Activated CD8-positive, alpha-beta memory T cell treated with anti-CD3 and anti-CD28 coated beads, Interleukin-2, amount 10 ng/mL, durations not matched to agents 7 days and 5 days (primary cell): Measurements from ENCODE around the gene ETV2. TPM values are rescaled to one million over a fixed set of nuclear protein-coding genes. Genes with fewer than 3 reads are reported as not detected.
"Not testable (repeated sequence)": the region's sequence is repeated elsewhere in the genome, so short reads cannot be mapped to it uniquely, and the experiment has no call there.

Experiments used
- ATAC-seq: fragments of 150-1000 bp; cut with Tn5 transposase; one replicate; pipeline ENCODE4 v1.10.0; 2021; ENCODE audit warnings: moderate library complexity
- CTCF ChIA-PET: fragments of 350-600 bp; sonication (Branson Sonifier 250); formaldehyde crosslinking; loops from one replicate; lab custom pipeline; 2021; ENCODE audit warnings: antibody characterized with exemption; lab: Charles Lee
- DNase-seq: peaks from one replicate; pipeline ENCODE4 v3.0.0-alpha.2; 2020
- H3K27ac Mint-ChIP-seq: one replicate; pipeline ENCODE4 v1.8.0; 2021; ENCODE audit warnings: mild to moderate bottlenecking, mixed read lengths
- H3K27me3 Mint-ChIP-seq: one replicate; pipeline ENCODE4 v1.8.0; 2021; ENCODE audit warnings: mixed read lengths
- H3K36me3 Mint-ChIP-seq: one replicate; pipeline ENCODE4 v1.8.0; 2021; ENCODE audit warnings: mild to moderate bottlenecking, mixed read lengths
- H3K4me1 Mint-ChIP-seq: one replicate; pipeline ENCODE4 v1.8.0; 2021; ENCODE audit warnings: mixed read lengths
- H3K4me3 Mint-ChIP-seq: one replicate; pipeline ENCODE4 v1.8.0; 2021; ENCODE audit warnings: mild to moderate bottlenecking, moderate library complexity, mixed read lengths
- H3K9me3 Mint-ChIP-seq: one replicate; pipeline ENCODE4 v1.8.0; 2022; ENCODE audit warnings: low read depth, mixed read lengths
- total RNA-seq, 2 experiments: library from RNA; stranded (reverse); gene quantifications; one replicate each; pipeline ENCODE4 v1.2.3, GENCODE V29; 2021

Gene ETV2
- total RNA-seq, 2 experiments from 2014 or later, result 1.2 to 1.9 TPM

DNA sequence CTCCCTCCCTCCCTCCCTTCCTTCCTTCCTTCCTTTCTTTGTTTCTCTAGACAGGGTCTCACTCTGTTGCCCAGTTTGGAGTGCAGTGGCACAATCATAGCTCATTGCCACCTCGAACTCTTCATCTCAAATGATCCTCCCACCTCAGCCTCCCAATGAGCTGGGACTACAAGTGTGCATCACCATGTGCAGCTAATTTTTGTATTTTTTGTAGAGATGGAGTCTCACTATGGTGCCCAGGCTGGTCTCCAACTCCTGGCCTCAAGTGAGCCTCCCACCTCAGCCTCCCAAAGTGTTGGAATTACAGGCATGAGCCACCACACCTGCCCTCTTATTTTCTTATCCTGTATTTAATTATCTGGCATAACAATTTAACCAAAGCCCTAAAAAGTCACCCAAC, 29.1 kb downstream of the ETV2 start:
- no peak overlapping the region for H3K27ac Mint-ChIP-seq
- peaks cover 8% of the 10 kb centered on the region for H3K4me1 Mint-ChIP-seq
- H3K27me3 Mint-ChIP-seq, result peaks cover 42% of the 10 kb centered on the region
- H3K9me3 Mint-ChIP-seq, result no peaks in the 10 kb centered on the region
- no peak overlapping the region for H3K4me3 Mint-ChIP-seq
- DNase-seq (no peak), ATAC-seq (no peak)
- CTCF ChIA-PET, result no interaction called here
- H3K36me3 Mint-ChIP-seq, result no peaks in the 10 kb centered on the region

DNA sequence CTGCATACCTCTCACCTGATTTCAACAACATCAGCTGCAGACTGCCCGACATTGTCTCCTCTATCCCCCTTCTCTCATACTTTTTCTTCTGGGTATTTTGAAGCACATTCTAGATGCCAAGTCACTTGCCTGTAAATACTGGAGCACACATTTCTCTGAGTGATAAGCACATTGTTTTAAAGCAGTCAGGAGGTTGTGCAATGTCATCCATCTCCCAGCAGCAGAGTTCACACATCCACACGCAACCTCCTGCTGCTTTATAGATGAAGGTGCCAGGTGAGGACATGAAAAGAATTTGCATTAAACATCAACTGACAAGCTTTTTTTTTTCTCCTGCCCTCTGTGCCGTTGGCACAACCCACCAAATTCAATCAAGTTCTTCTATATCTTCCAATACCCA, 30.3 kb downstream of the ETV2 start:
- H3K4me1 Mint-ChIP-seq, result peaks cover 8% of the 10 kb centered on the region
- H3K27ac Mint-ChIP-seq, result no peak overlapping the region
- no peak for ATAC-seq
- H3K4me3 Mint-ChIP-seq, result no peak overlapping the region
- no peak for DNase-seq
- CTCF ChIA-PET, result interaction anchor here (1.0 kb wide), 1 partner anchor 21 kb away, joined by 3 read pairs; no protein-coding TSS in a partner anchor
- no peaks in the 10 kb centered on the region for H3K9me3 Mint-ChIP-seq
- no peaks in the 10 kb centered on the region for H3K36me3 Mint-ChIP-seq
- H3K27me3 Mint-ChIP-seq, result peaks cover 48% of the 10 kb centered on the region

DNA sequence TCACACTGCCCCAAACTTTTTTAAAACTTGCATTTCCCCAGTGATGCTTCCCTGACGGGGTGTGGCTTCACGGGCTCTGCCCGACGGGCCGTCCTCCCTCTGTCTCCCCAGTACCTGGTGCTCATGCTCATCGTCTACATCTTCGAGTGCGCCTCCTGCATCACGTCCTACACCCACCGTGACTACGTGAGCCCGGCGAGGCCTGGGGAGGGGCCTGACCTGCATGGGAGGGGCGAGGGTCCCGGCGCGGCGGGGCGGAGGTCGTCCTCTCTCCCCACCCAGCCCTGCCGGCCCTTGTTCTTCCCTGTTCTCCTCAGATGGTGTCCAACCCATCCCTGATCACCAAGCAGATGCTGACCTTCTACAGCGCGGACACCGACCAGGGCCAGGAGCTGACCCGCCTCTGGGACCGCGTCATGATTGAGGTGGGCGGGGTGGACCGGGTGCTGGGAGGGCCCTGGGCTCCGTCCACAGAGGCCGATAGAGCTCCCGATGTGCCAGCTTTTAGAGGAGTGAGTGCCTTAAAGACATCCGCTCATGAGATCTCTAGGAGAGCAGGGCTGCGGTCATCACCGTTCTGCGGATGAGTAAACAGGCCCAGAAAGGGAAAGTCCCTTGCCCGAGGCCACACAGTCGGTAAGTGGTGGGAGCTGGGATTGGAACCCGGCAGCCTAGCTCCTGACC, 31.7 kb downstream of the ETV2 start:
- peak; percentile 81 for ATAC-seq
- Mint-ChIP-seq H3K4me3 (peak overlapping the region; percentile 70), H3K9me3 (no peaks in the 10 kb centered on the region), H3K27me3 (peaks cover 52% of the 10 kb centered on the region), H3K36me3 (no peaks in the 10 kb centered on the region), H3K27ac (peak overlapping the region; percentile 34), H3K4me1 (peaks cover 8% of the 10 kb centered on the region)
- CTCF ChIA-PET, result interaction anchor here (0.8 to 2.0 kb wide), 6 partner anchors 12 to 195 kb away, joined by 3 to 7 read pairs (median 4); partner anchors contain the start of genes APLP1 and PSENEN
- peak; percentile 86 for DNase-seq

DNA sequence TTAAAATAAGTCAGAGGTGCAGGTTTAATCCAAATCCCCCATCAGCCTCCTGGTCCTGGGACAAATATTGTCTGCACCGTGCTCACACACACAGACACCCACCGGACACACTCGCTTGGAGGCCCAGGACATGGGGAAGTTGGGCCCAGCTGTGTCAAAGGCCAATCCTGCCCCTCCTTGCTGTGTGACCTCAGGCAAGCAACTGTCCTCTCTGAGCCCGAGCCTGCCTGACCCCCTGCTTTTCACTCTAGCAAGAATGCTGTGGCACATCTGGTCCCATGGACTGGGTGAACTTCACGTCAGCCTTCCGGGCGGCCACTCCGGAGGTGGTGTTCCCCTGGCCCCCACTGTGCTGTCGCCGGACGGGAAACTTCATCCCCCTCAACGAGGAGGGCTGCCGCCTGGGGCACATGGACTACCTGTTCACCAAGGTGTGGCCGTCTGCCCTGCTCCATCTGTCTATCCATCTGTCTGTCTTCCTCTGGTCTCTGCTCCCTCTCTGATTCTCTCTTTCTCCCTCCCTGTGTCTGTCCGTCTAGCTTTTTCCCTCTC, 34.1 kb downstream of the ETV2 start:
- H3K4me1 Mint-ChIP-seq, result peaks cover 8% of the 10 kb centered on the region
- H3K4me3 Mint-ChIP-seq, result no peak overlapping the region
- no peaks in the 10 kb centered on the region for H3K36me3 Mint-ChIP-seq
- no peaks in the 10 kb centered on the region for H3K9me3 Mint-ChIP-seq
- ATAC-seq, result no peak
- DNase-seq, result no peak
- H3K27me3 Mint-ChIP-seq, result peaks cover 40% of the 10 kb centered on the region
- CTCF ChIA-PET, result no interaction called here
- no peak overlapping the region for H3K27ac Mint-ChIP-seq

DNA sequence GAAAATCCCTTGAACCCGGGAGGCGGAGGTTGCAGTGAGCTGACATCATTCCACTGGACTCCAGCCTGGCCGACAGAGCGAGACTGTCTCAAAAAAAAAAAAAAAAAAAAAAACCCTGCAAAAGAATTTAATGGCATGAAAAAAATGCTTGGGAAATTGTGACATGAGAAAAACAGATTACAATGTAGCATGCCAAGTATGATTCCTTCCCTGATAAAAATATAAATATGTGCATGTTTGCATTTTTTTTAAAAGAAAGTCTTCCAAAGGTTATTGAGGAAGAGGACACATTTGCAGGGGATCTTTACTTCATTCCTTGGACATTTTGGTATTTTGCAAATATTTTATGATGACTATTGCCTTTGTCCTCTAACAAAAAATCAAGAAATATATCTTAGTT, 48.3 kb downstream of the ETV2 start:
- Mint-ChIP-seq H3K27me3 (peaks cover 4% of the 10 kb centered on the region), H3K4me1 (peaks cover 6% of the 10 kb centered on the region), H3K4me3 (no peak overlapping the region), H3K9me3 (no peaks in the 10 kb centered on the region), H3K36me3 (no peaks in the 10 kb centered on the region), H3K27ac (no peak overlapping the region)
- no peak for DNase-seq
- no peak for ATAC-seq
- CTCF ChIA-PET, result interaction anchor here (1.1 to 1.3 kb wide), 2 partner anchors 12 to 130 kb away, joined by 4 to 5 read pairs; no protein-coding TSS in a partner anchor

DNA sequence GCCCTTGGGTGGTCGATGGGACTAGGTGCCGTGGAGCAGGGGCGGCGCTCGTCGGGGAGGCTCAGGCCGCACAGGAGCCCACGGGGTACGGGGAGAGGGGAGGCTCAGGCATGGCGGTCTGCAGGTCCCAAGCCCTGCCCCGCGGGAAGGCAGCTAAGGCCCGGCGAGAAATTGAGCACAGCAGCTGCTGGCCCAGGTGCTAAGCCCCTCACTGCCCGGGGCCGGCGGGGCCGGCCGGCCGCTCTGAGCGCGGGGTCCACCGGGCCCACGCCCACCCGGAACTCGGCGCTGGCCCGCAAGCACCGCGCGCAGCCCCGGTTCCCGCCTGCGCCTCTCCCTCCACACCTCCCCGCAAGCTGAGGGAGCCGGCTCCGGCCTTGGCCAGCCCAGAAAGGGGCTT, 49.6 kb downstream of the ETV2 start:
- not testable (repeated sequence) for H3K4me3 Mint-ChIP-seq, ATAC-seq, H3K27ac Mint-ChIP-seq, H3K27me3 Mint-ChIP-seq, H3K36me3 Mint-ChIP-seq, H3K9me3 Mint-ChIP-seq, H3K4me1 Mint-ChIP-seq, DNase-seq
- CTCF ChIA-PET, result interaction anchor here (0.6 to 3.9 kb wide), 6 partner anchors 11 to 476 kb away, joined by 4 to 31 read pairs (median 8); no protein-coding TSS in a partner anchor

DNA sequence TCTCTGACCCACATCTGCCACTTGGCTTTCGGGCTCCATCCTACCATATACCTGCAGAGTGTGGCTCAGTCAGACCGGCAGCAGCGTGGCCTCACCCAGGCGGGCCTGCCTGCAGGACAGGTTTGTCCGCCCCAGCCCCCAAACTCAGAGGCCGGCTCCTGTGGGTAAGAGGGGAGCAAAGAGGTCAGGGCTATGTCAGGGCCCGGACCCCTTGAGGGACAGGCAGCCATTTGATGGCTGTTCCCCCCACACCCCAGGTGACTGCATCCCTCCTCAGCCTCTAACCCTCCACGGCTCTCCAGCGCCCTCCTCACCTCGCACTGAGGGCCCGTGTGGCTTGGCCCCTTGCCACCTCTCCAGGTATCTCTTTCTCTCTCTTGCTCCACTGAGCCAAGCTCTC, 50.5 kb downstream of the ETV2 start:
- peaks cover 4% of the 10 kb centered on the region for H3K27me3 Mint-ChIP-seq
- H3K4me1 Mint-ChIP-seq, result peaks cover 12% of the 10 kb centered on the region
- ATAC-seq, result no peak
- no peak for DNase-seq
- H3K9me3 Mint-ChIP-seq, result no peaks in the 10 kb centered on the region
- CTCF ChIA-PET, result interaction anchor here (0.6 to 12.3 kb wide), 11 partner anchors 10 to 239 kb away, joined by 3 to 254 read pairs (median 7); partner anchors contain the start of genes PSENEN and U2AF1L4
- no peak overlapping the region for H3K27ac Mint-ChIP-seq
- no peaks in the 10 kb centered on the region for H3K36me3 Mint-ChIP-seq
- no peak overlapping the region for H3K4me3 Mint-ChIP-seq

DNA sequence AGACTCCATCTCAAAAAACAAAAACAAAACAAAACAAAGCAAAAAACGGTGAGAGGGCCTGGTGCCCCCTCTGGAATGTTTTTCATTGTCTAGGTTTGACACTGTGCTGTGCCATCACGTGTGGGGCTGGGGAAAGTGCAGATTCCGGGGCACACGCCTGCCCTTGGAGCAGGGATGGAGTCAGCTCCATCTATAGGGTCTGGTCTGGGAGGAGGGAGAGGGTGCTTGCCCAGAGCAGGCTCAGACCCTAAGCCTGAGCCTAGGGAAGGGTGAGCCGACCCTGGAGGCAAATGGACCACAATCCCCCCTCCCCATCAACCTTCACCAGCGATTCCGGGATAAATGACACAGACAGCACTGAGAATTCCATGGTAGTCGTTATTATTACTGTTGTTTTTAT, 51.9 kb downstream of the ETV2 start:
- Mint-ChIP-seq H3K9me3 (no peaks in the 10 kb centered on the region), H3K4me1 (peaks cover 13% of the 10 kb centered on the region), H3K27ac (no peak overlapping the region), H3K4me3 (no peak overlapping the region), H3K36me3 (no peaks in the 10 kb centered on the region), H3K27me3 (peaks cover 4% of the 10 kb centered on the region)
- peak; percentile 8 for ATAC-seq
- CTCF ChIA-PET, result interaction anchor here (0.7 to 12.3 kb wide), 12 partner anchors 9 to 238 kb away, joined by 3 to 254 read pairs (median 6); partner anchors contain the start of genes LIN37, PSENEN and U2AF1L4
- no peak for DNase-seq

DNA sequence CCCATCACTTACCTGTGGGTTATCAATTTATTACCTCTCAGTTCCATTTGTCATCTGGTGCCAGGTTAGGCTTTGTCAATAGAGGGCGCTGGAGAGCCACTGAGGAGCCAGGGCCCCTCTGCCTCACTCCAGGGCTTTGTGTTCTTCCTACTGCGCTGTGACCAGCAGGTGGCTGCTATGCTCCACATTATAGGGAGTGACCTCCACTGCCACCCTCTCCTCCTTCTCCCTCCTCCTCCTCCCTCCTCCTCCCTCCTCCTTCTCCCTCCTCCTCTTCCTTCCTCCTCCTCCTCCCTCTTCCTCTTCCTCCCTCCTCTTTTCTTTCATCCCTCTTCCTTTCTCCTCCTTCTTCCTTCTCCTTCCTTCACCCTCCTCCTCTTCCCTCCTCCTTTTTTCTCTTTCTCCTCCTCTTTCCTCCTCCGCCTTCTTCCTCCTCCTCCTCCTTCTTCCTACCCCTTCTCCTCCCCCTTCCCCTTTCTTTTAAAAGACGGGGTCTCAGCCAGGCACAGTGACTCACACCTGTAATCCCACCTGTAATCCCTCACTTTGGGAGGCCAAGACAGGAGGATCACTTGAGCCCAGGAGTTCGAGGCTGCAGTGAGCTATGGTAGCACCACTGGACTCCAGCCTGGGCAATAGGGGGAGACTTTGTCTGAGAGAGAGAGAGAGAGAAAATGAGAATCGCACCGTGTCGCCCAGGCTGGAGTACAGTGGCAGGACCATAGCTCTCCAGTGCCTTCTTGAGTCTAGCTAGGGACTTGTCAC, 52.5 kb downstream of the ETV2 start:
- H3K27ac Mint-ChIP-seq, result peak overlapping the region; percentile 61
- peaks cover 13% of the 10 kb centered on the region for H3K4me1 Mint-ChIP-seq
- H3K27me3 Mint-ChIP-seq, result peaks cover 4% of the 10 kb centered on the region
- H3K36me3 Mint-ChIP-seq, result no peaks in the 10 kb centered on the region
- H3K9me3 Mint-ChIP-seq, result no peaks in the 10 kb centered on the region
- DNase-seq, result peak; percentile 96
- CTCF ChIA-PET, result interaction anchor here (0.6 to 12.3 kb wide), 22 partner anchors 9 to 1742 kb away, joined by 3 to 254 read pairs (median 4); partner anchors contain the start of genes KMT2B, PSENEN, U2AF1L4 and ZBTB32
- ATAC-seq, result peak; percentile 100
- no peak overlapping the region for H3K4me3 Mint-ChIP-seq

Other genes with a start within 250 kb of the ETV2 start
- not detected for gene FFAR2, start 193.5 kb upstream of the ETV2 start, total RNA-seq
- gene KRTDAP, start 151.3 kb upstream of the ETV2 start, total RNA-seq, result not detected
- gene DMKN, start 128.1 kb upstream of the ETV2 start, total RNA-seq, result not detected
- not detected for gene SBSN, start 113.4 kb upstream of the ETV2 start, total RNA-seq
- not detected for gene GAPDHS, start 108.3 kb upstream of the ETV2 start, total RNA-seq
- gene TMEM147, start 96.1 kb upstream of the ETV2 start, total RNA-seq, result 10 to 100 TPM; 43.6 to 65.3 TPM
- gene ATP4A, start 78.1 kb upstream of the ETV2 start, total RNA-seq, result not detected
- not detected for gene PMIS2, start 55.6 kb upstream of the ETV2 start, total RNA-seq
- 10 to 100 TPM; 49.0 to 59.2 TPM for gene HAUS5, start 29.0 kb upstream of the ETV2 start, total RNA-seq
- 100 to 1,000 TPM; 110 to 117 TPM for gene RBM42, start 12.7 kb upstream of the ETV2 start, total RNA-seq
- 100 to 1,000 TPM; 394 to 417 TPM for gene COX6B1, start 6.6 kb downstream of the ETV2 start, total RNA-seq
- gene UPK1A, start 24.8 kb downstream of the ETV2 start, total RNA-seq, result under 1 TPM in 1 of 2 experiments, not detected in 1; 0.30 TPM
- 100 to 1,000 TPM; 133 to 185 TPM for gene ZBTB32, start 62.8 kb downstream of the ETV2 start, total RNA-seq
- 10 to 100 TPM; 70.2 to 79.8 TPM for gene KMT2B, start 76.3 kb downstream of the ETV2 start, total RNA-seq
- 100 to 1,000 TPM in 1 of 2 experiments, 10 to 100 TPM in 1; 51.7 to 117 TPM for gene IGFLR1, start 100.7 kb downstream of the ETV2 start, total RNA-seq
- gene U2AF1L4, start 103.7 kb downstream of the ETV2 start, total RNA-seq, result 10 to 100 TPM; 25.1 to 35.6 TPM
- 10 to 100 TPM; 39.1 to 49.0 TPM for gene PSENEN, start 103.9 kb downstream of the ETV2 start, total RNA-seq
- 1 to 10 TPM; 8.9 to 9.2 TPM for gene LIN37, start 106.8 kb downstream of the ETV2 start, total RNA-seq
- not detected for gene HSPB6, start 115.3 kb downstream of the ETV2 start, total RNA-seq
- gene PROSER3, start 116.4 kb downstream of the ETV2 start, total RNA-seq, result 10 to 100 TPM; 46.5 to 57.8 TPM
- 100 to 1,000 TPM in 1 of 2 experiments, 10 to 100 TPM in 1; 40.0 to 101 TPM for gene ARHGAP33, start 133.8 kb downstream of the ETV2 start, total RNA-seq
- not detected for gene PRODH2, start 171.1 kb downstream of the ETV2 start, total RNA-seq
- gene NPHS1, start 210.8 kb downstream of the ETV2 start, total RNA-seq, result not detected
- gene KIRREL2, start 215.2 kb downstream of the ETV2 start, total RNA-seq, result 1 to 10 TPM; 1.1 to 1.4 TPM
- 1 to 10 TPM; 1.5 to 2.0 TPM for gene APLP1, start 226.8 kb downstream of the ETV2 start, total RNA-seq